ENCODE measurements around the gene GOLGA8M.
"Not testable (repeated sequence)": the region's sequence is repeated elsewhere in the genome, so short reads cannot be mapped to it uniquely, and the experiment has no call there.

GOLGA8M gene

GRCh38 chr15:28712270-28712669 lies at the start of gene GOLGA8M:
Gene GOLGA8M, minus strand, starts transcription at chr15:28712421. Its CDS starts 98 bp downstream, at chr15:28712323.
- in situ Hi-C loops (cut with MboI; ENCODE audit: low pct_unique_long_range_greater_than_20kb, low sequenced_read_pairs, unreplicated experiment); DNase-seq (ENCODE audit: low spot score): not testable (repeated sequence)

GRCh38 chr15:28742890-28743289 lies 30.7 kb upstream of the GOLGA8M start:
- DNase-seq (ENCODE audit: low spot score); in situ Hi-C loops (cut with MboI; ENCODE audit: low pct_unique_long_range_greater_than_20kb, low sequenced_read_pairs, unreplicated experiment): not testable (repeated sequence)

- DNase-seq (ENCODE audit: low spot score); in situ Hi-C loops (cut with MboI; ENCODE audit: low pct_unique_long_range_greater_than_20kb, low sequenced_read_pairs, unreplicated experiment): not testable (repeated sequence)
These were observed 26.5 kb upstream of the GOLGA8M start for GRCh38 chr15:28738590-28739292.

GRCh38 chr15:28738200-28738561 lies 26.0 kb upstream of the GOLGA8M start:
- in situ Hi-C loops (cut with MboI; ENCODE audit: low pct_unique_long_range_greater_than_20kb, low sequenced_read_pairs, unreplicated experiment); DNase-seq (ENCODE audit: low spot score): not testable (repeated sequence)

GRCh38 chr15:28737521-28738199 lies 25.4 kb upstream of the GOLGA8M start:
- DNase-seq (ENCODE audit: low spot score); in situ Hi-C loops (cut with MboI; ENCODE audit: low pct_unique_long_range_greater_than_20kb, low sequenced_read_pairs, unreplicated experiment): not testable (repeated sequence)

GRCh38 chr15:28728061-28728460 lies 15.8 kb upstream of the GOLGA8M start:
- DNase-seq (ENCODE audit: low spot score); in situ Hi-C loops (cut with MboI; ENCODE audit: low pct_unique_long_range_greater_than_20kb, low sequenced_read_pairs, unreplicated experiment): not testable (repeated sequence)
- peak; percentile 29 for TF ChIP-seq CTCF (IDR thresholded peaks at IDR 0.05; ENCODE audit: extremely low read depth, insufficient read depth, missing control alignments)

- in situ Hi-C loops (cut with MboI; ENCODE audit: low pct_unique_long_range_greater_than_20kb, low sequenced_read_pairs, unreplicated experiment); DNase-seq (ENCODE audit: low spot score): not testable (repeated sequence)
These were observed 14.8 kb upstream of the GOLGA8M start for GRCh38 chr15:28727026-28727425.

GRCh38 chr15:28726102-28726501 lies 13.9 kb upstream of the GOLGA8M start:
- TF ChIP-seq CTCF (IDR thresholded peaks at IDR 0.05; ENCODE audit: extremely low read depth, insufficient read depth, missing control alignments): no peak
- no peak for DNase-seq (ENCODE audit: low spot score)
- in situ Hi-C loops (cut with MboI; ENCODE audit: low pct_unique_long_range_greater_than_20kb, low sequenced_read_pairs, unreplicated experiment): no loop called here

GRCh38 chr15:28725556-28725955 lies 13.3 kb upstream of the GOLGA8M start:
- in situ Hi-C loops (cut with MboI; ENCODE audit: low pct_unique_long_range_greater_than_20kb, low sequenced_read_pairs, unreplicated experiment): no loop called here
- TF ChIP-seq CTCF (IDR thresholded peaks at IDR 0.05; ENCODE audit: extremely low read depth, insufficient read depth, missing control alignments): no peak
- DNase-seq (ENCODE audit: low spot score): no peak

GRCh38 chr15:28723986-28724385 lies 11.8 kb upstream of the GOLGA8M start:
- in situ Hi-C loops (cut with MboI; ENCODE audit: low pct_unique_long_range_greater_than_20kb, low sequenced_read_pairs, unreplicated experiment): not testable (repeated sequence)
- DNase-seq (ENCODE audit: low spot score): peak; percentile 0

- in situ Hi-C loops (cut with MboI; ENCODE audit: low pct_unique_long_range_greater_than_20kb, low sequenced_read_pairs, unreplicated experiment); DNase-seq (ENCODE audit: low spot score): not testable (repeated sequence)
These were observed 7.4 kb upstream of the GOLGA8M start for GRCh38 chr15:28719626-28720025.

- DNase-seq (ENCODE audit: low spot score); in situ Hi-C loops (cut with MboI; ENCODE audit: low pct_unique_long_range_greater_than_20kb, low sequenced_read_pairs, unreplicated experiment): not testable (repeated sequence)
These were observed 6.4 kb upstream of the GOLGA8M start for GRCh38 chr15:28718576-28718975.

GRCh38 chr15:28714176-28714575 lies 2.0 kb upstream of the GOLGA8M start:
- in situ Hi-C loops (cut with MboI; ENCODE audit: low pct_unique_long_range_greater_than_20kb, low sequenced_read_pairs, unreplicated experiment): not testable (repeated sequence)

GRCh38 chr15:28703927-28704326 lies 8.3 kb downstream of the GOLGA8M start:
- DNase-seq (ENCODE audit: low spot score); in situ Hi-C loops (cut with MboI; ENCODE audit: low pct_unique_long_range_greater_than_20kb, low sequenced_read_pairs, unreplicated experiment): not testable (repeated sequence)

More at GRCh38 chr15:28714176-28714575, 2.0 kb upstream of the GOLGA8M start:
- DNase-seq (ENCODE audit: low spot score): not testable (repeated sequence)
